Gastroesophageal sphincter (tissue), 3 donors: ENCODE results near the gene ACOXL.

Experiments
- CTCF ChIP-seq, 4 experiments: fragments of 200-600 bp in 2 of 4; fragments of 450-650 bp in 2 of 4; sonication (generic) in 1 of 4; IDR thresholded peaks; one replicate each; pipeline ENCODE4 v1.5.1; 2017 to 2019; ENCODE audit warnings: antibody characterized with exemption in 4 of 4, mild to moderate bottlenecking in 2 of 4, moderate library complexity in 2 of 4
- POLR2A ChIP-seq, 2 donors: fragments of 450-650 bp; IDR thresholded peaks; one replicate each; pipeline ENCODE4 v1.6.1; 2017; ENCODE audit warnings: antibody characterized with exemption in 2 of 2, mild to moderate bottlenecking in 2 of 2, moderate library complexity in 1 of 2

- TF ChIP-seq POLR2A (IDR thresholded peaks at IDR 0.05): no peak
- TF ChIP-seq CTCF (IDR thresholded peaks at IDR 0.05): no peak
These were observed 413.6 kb downstream of the ACOXL start for GRCh38 chr2:111145951-111146350.
